H1 (cell line): Measurements from ENCODE around the gene SLIT3. TPM values are rescaled to one million over a fixed set of nuclear protein-coding genes. Genes with fewer than 3 reads are reported as not detected.

Experiments
- CTCF ChIA-PET: fragments of 300-600 bp; sonication (Branson Sonifier 250); formaldehyde crosslinking; loops from one replicate; lab custom pipeline; 2021; ENCODE audit not compliant: partially characterized antibody; lab: Charles Lee
- POLR2A ChIA-PET: fragments of 300-600 bp; sonication (Branson Sonifier 250); formaldehyde crosslinking; loops from one replicate; lab custom pipeline; 2021; ENCODE audit warnings: inconsistent platforms; ENCODE audit not compliant: partially characterized antibody; lab: Charles Lee
- DNase-seq, 2 experiments: peaks; one replicate each; pipeline versions ENCODE4 v3.0.0 to v3.0.0-alpha.2; 2010 to 2022; ENCODE audit warnings: low spot score in 2 of 2, low read depth in 1 of 2, mixed read lengths in 1 of 2
- FAIRE-seq: peaks from 2 replicates; lab custom pipeline; 2011; peaks lifted over from hg19 to GRCh38; lab: Jason Lieb, UNC
- H2AFZ ChIP-seq: 2 replicates; pipeline ENCODE4 v1.8.1; 2012; ENCODE audit warnings: low read length, inconsistent platforms
- H2AK5ac ChIP-seq: 2 replicates; pipeline ENCODE4 v1.6.1; 2013; ENCODE audit warnings: low read depth, low read length
- H2BK120ac ChIP-seq: replicated peaks from 2 replicates; pipeline ENCODE3; 2013; ENCODE audit warnings: low read depth, low read length, inconsistent platforms
- H2BK12ac ChIP-seq: 2 replicates; pipeline ENCODE4 v1.6.1; 2013; ENCODE audit warnings: low read depth, low read length
- H2BK15ac ChIP-seq: 2 replicates; pipeline ENCODE4 v1.6.1; 2013; ENCODE audit warnings: low read length
- H2BK20ac ChIP-seq: 2 replicates; pipeline ENCODE4 v1.6.1; 2013; ENCODE audit warnings: low read length
- H2BK5ac ChIP-seq: 2 replicates; pipeline ENCODE4 v1.6.1; 2013; ENCODE audit warnings: low read depth, low read length
- H3K14ac ChIP-seq: 2 replicates; pipeline ENCODE4 v1.6.1; 2013; ENCODE audit warnings: inconsistent platforms; ENCODE audit not compliant: insufficient read length
- H3K18ac ChIP-seq: 2 replicates; pipeline ENCODE4 v1.6.1; 2013; ENCODE audit warnings: low read length; ENCODE audit errors: extremely low read depth
- H3K23ac ChIP-seq: 2 replicates; pipeline ENCODE4 v1.6.1; 2013; ENCODE audit warnings: inconsistent platforms; ENCODE audit not compliant: insufficient read length
- H3K23me2 ChIP-seq: 2 replicates; pipeline ENCODE4 v1.6.1; 2013; ENCODE audit warnings: low read depth, low read length
- H3K27ac ChIP-seq: 2 replicates; pipeline ENCODE4 v1.6.1; 2011; ENCODE audit warnings: low read depth, low read length, inconsistent platforms
- H3K27me3 ChIP-seq, 4 experiments: replicated peaks in 1 of 4; 1 replicate in 1 of 4; 2 replicates in 3 of 4; pipeline versions ENCODE4 v1.6.1 to v1.8.1; 2011 to 2013; ENCODE audit warnings: low read length in 3 of 4, mild to moderate bottlenecking in 3 of 4, inconsistent platforms in 2 of 4, mixed read lengths in 2 of 4, moderate library complexity in 1 of 4; ENCODE audit not compliant: control insufficient read depth in 3 of 4, insufficient read depth in 3 of 4; ENCODE audit errors: extremely low read depth in 1 of 4
- H3K36me3 ChIP-seq, 4 experiments: 2 replicates each; pipeline versions ENCODE4 v1.6.1 to v1.8.1; 2011 to 2013; ENCODE audit warnings: mild to moderate bottlenecking in 4 of 4, low read length in 3 of 4, moderate library complexity in 2 of 4, control low read depth in 1 of 4, inconsistent platforms in 1 of 4; ENCODE audit not compliant: insufficient read depth in 4 of 4, control insufficient read depth in 2 of 4
- H3K4ac ChIP-seq: replicated peaks from 2 replicates; pipeline ENCODE3; 2013; ENCODE audit warnings: low read length, low read depth, mixed read lengths, inconsistent platforms; ENCODE audit not compliant: insufficient read length
- H3K4me1 ChIP-seq, 4 experiments: replicated peaks in 1 of 4; 1 replicate in 1 of 4; 2 replicates in 3 of 4; pipeline versions ENCODE4 v1.6.1 to v1.8.1; 2011 to 2013; ENCODE audit warnings: low read length in 3 of 4, inconsistent platforms in 2 of 4, mixed read lengths in 1 of 4; ENCODE audit not compliant: insufficient read depth in 4 of 4, control insufficient read depth in 3 of 4
- H3K4me2 ChIP-seq, 2 experiments: 2 replicates each; pipeline versions ENCODE4 v1.6.1 to v1.8.1; 2011 to 2013; ENCODE audit warnings: low read depth in 2 of 2, low read length in 2 of 2, control low read depth in 1 of 2, inconsistent platforms in 1 of 2, mild to moderate bottlenecking in 1 of 2; ENCODE audit not compliant: insufficient read depth in 1 of 2
- H3K4me3 ChIP-seq, 4 experiments: fragments of 200-600, 300-600 bp in 1 of 4; sonication (generic), shearing (Covaris generic), sonication (Bioruptor Twin) in 1 of 4; 2 replicates each; pipeline versions ENCODE4 v1.5.1 to v1.8.1; 2011 to 2016; ENCODE audit warnings: low read length in 4 of 4, low read depth in 3 of 4, control low read depth in 2 of 4, inconsistent platforms in 2 of 4, mild to moderate bottlenecking in 2 of 4, mixed read lengths in 1 of 4, moderate library complexity in 1 of 4; ENCODE audit not compliant: insufficient read depth in 2 of 4; ENCODE audit errors: extremely low read depth in 1 of 4
- H3K56ac ChIP-seq: replicated peaks from 2 replicates; pipeline ENCODE3; 2013; ENCODE audit warnings: low read depth, mild to moderate bottlenecking, mixed read lengths, low read length, inconsistent platforms; ENCODE audit not compliant: insufficient read length
- H3K79me1 ChIP-seq: 2 replicates; pipeline ENCODE4 v1.6.1; 2013; ENCODE audit warnings: low read depth, low read length, control low read depth
- H3K79me2 ChIP-seq, 2 experiments: 2 replicates each; pipeline versions ENCODE4 v1.6.1 to v1.8.1; 2012 to 2013; ENCODE audit warnings: low read length in 2 of 2, mild to moderate bottlenecking in 2 of 2, inconsistent platforms in 1 of 2; ENCODE audit not compliant: insufficient read depth in 2 of 2, control insufficient read depth in 1 of 2
- H3K9ac ChIP-seq, 4 experiments: replicated peaks in 1 of 4; 1 replicate in 1 of 4; 2 replicates in 3 of 4; pipeline versions ENCODE4 v1.6.1 to v1.8.1; 2011 to 2013; ENCODE audit warnings: low read depth in 3 of 4, low read length in 3 of 4, control low read depth in 2 of 4, mild to moderate bottlenecking in 2 of 4, moderate library complexity in 2 of 4, inconsistent platforms in 1 of 4; ENCODE audit errors: extremely low read depth in 1 of 4
- H3K9me3 ChIP-seq, 2 experiments: 2 replicates each; pipeline versions ENCODE4 v1.6.1 to v1.8.1; 2012 to 2013; ENCODE audit warnings: mild to moderate bottlenecking in 2 of 2, moderate library complexity in 2 of 2, control low read depth in 1 of 2, inconsistent platforms in 1 of 2, low read depth in 1 of 2, low read length in 1 of 2, mixed read lengths in 1 of 2; ENCODE audit not compliant: insufficient read depth in 2 of 2
- H4K20me1 ChIP-seq, 2 experiments: replicated peaks in 1 of 2; 2 replicates each; pipeline versions ENCODE3 to v1.8.1; 2011 to 2013; ENCODE audit warnings: inconsistent platforms in 2 of 2, low read length in 2 of 2, mild to moderate bottlenecking in 1 of 2; ENCODE audit not compliant: insufficient read depth in 2 of 2, control insufficient read depth in 1 of 2
- H4K5ac ChIP-seq: 2 replicates; pipeline ENCODE4 v1.6.1; 2013; ENCODE audit warnings: low read length, low read depth, mixed read lengths, inconsistent platforms; ENCODE audit not compliant: insufficient read length
- H4K8ac ChIP-seq: 2 replicates; pipeline ENCODE4 v1.8.0; 2013; ENCODE audit warnings: mild to moderate bottlenecking, moderate library complexity, low read length, inconsistent platforms; ENCODE audit not compliant: insufficient read depth; ENCODE audit errors: extremely low read depth
- H4K91ac ChIP-seq: replicated peaks from 2 replicates; pipeline ENCODE3; 2013; ENCODE audit warnings: low read length, mixed read lengths, inconsistent platforms; ENCODE audit not compliant: insufficient read length
- FOSL1 ChIP-seq: IDR thresholded peaks from 2 replicates; pipeline ENCODE4 v1.6.1; 2011; ENCODE audit warnings: mild to moderate bottlenecking, low read depth, low read length, moderate library complexity; ENCODE audit not compliant: insufficient read depth
- SP2 ChIP-seq: IDR thresholded peaks from 2 replicates; pipeline ENCODE4 v1.6.1; 2012; ENCODE audit warnings: mild to moderate bottlenecking, low read length, inconsistent platforms
- SUZ12 ChIP-seq: fragments of 200-600 bp; sonication (generic); IDR thresholded peaks from 2 replicates; pipeline ENCODE4 v1.6.1; 2012; ENCODE audit warnings: mild to moderate bottlenecking, inconsistent platforms, low read length, moderate library complexity, mixed read lengths
- WGBS, 2 experiments: shearing (Covaris generic) in 1 of 2; methylation state at CpG; one replicate each; pipeline versions ENCODE4 v1.1.6 to v1.1.7; 2013 to 2015; ENCODE audit warnings: low lambda C conversion rate in 2 of 2, mixed read lengths in 2 of 2, inconsistent platforms in 1 of 2, low coverage in 1 of 2, missing lambda C conversion rate in 1 of 2; ENCODE audit not compliant: insufficient replicate concordance in 2 of 2, insufficient coverage in 1 of 2, insufficient read length in 1 of 2; ENCODE audit errors: extremely low coverage in 1 of 2, missing lambda C conversion rate in 1 of 2; 5-methylcytosine and 5-hydroxymethylcytosine counted together
- polyA plus RNA-seq, 7 experiments: library from polyadenylated mRNA; depleted of rRNA in 3 of 7; stranded (reverse) in 5 of 7; unstranded in 2 of 7; fragments of >200 nt in 5 of 7; fragments of 200-250 nt in 2 of 7; gene quantifications; 1 replicate in 5 of 7; 2 replicates in 1 of 7; 4 replicates in 1 of 7; pipeline versions ENCODE4 v1.2.1 to v1.2.3, GENCODE V29; 2011 to 2013; ENCODE audit warnings: missing spikeins in 2 of 7, mixed read lengths in 2 of 7
- total RNA-seq: library from RNA; stranded (reverse); fragmentation: NEBNext Ultra II Directional; extraction: Animal tissue kit (Norgen Biotek cat#: 25700); gene quantifications from 2 replicates; pipeline ENCODE4 v1.2.1, GENCODE V29; 2021

The SLIT3 gene
- total and polyA plus RNA-seq, 2 of the 8 experiments (the other 6 are each of a cell fraction or from before 2014, with no cell fraction given) = 1.1 to 1.2 TPM

DNA sequence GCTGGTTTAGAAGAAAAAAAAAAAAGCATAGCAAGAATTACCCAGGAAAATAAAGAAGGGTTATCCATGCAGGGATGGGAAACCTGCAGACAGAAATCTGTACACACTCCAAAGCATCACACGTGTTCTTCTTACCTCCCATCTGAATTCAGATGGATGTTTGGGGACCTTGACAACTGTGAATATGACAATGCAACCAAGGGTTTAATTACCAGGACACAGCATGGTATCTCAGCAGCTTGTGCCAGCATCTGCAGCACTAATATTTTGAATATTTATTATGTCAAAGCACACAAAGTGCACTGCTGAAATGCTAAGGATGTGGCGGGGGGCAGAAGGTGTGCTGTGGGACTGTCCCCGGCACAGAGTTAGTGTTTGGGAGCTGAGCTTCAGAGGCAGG is 47.9 kb downstream of the SLIT3 start:
- POLR2A ChIA-PET = no interaction called here
- H3K4me1 ChIP-seq = no peaks in the 10 kb centered on the region

More for the DNA sequence above, 47.9 kb downstream of the SLIT3 start:
- H3K4me2 ChIP-seq = no peak overlapping the region
- H3K27ac ChIP-seq = no peak overlapping the region
- no peak for FAIRE-seq
- 82% methylated on average over 3 of the region's 3 CpGs; no CpG with 5 or more reads in 1 of the 2 experiments for WGBS, 2 experiments
- H3K4ac ChIP-seq = no peak overlapping the region
- no peak for DNase-seq
- H3K18ac ChIP-seq = no peak overlapping the region
- H3K56ac ChIP-seq = no peak overlapping the region
- H4K20me1 ChIP-seq = no peaks in the 10 kb centered on the region
- H2BK20ac ChIP-seq = no peak overlapping the region
- no peak overlapping the region for H2BK120ac ChIP-seq
- TF ChIP-seq SUZ12 = no peak
- TF ChIP-seq SP2 = no peak
- no peak for TF ChIP-seq FOSL1
- H4K8ac ChIP-seq = no peak overlapping the region
- H3K79me2 ChIP-seq = no peaks in the 10 kb centered on the region
- no peaks in the 10 kb centered on the region for H3K9me3 ChIP-seq
- H2AFZ ChIP-seq = no peak overlapping the region
- no peak overlapping the region for H3K9ac ChIP-seq
- no peak overlapping the region for H3K23ac ChIP-seq
- H4K91ac ChIP-seq = no peak overlapping the region
- H3K23me2 ChIP-seq = no peaks in the 10 kb centered on the region
- H3K79me1 ChIP-seq = no peaks in the 10 kb centered on the region
- H2BK15ac ChIP-seq = no peak overlapping the region
- H2BK5ac ChIP-seq = no peak overlapping the region
- no peaks in the 10 kb centered on the region for H3K36me3 ChIP-seq
- no peak overlapping the region for H3K4me3 ChIP-seq
- H3K14ac ChIP-seq = no peak overlapping the region
- H2AK5ac ChIP-seq = no peak overlapping the region
- H4K5ac ChIP-seq = no peak overlapping the region
- no peaks in the 10 kb centered on the region for H3K27me3 ChIP-seq
- no peak overlapping the region for H2BK12ac ChIP-seq
- CTCF ChIA-PET = interaction anchor here (5.7 kb wide), 1 partner anchor 14 kb away, joined by 33 read pairs; no protein-coding TSS in a partner anchor
